ENCODE results near the gene RYR3. TPM values are rescaled to one million over a fixed set of nuclear protein-coding genes. Genes with fewer than 3 reads are reported as not detected.

Gene RYR3
- total and polyA plus RNA-seq, 2 donors (not counting 1 experiment from before 2014, with no cell fraction given): 0.17 TPM; not detected in 1

DNA sequence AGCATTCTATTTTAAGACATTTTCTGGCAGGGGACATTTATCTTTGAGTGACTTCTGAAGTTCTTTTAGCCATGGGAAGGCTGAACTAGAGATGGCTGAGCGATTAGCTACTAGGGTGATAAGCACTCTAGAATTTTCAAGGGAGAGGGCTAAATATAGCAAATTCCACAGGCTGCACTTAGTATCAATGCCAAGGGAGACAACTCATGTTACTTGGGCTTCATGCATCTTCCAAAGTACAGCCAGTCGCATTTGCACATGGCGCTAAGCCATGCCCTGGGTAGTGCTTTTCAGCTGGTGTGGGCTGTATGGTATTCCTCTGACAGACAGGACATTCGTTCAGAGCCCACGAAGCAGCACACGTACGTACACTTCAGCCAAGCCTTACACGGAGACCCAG, 69.6 kb downstream of the RYR3 start:
- H3K79me2 ChIP-seq (ENCODE audit: control insufficient read depth, insufficient read depth, low read length): no peaks in the 10 kb centered on the region
- H3K27me3 ChIP-seq (ENCODE audit: control insufficient read depth, insufficient read depth, low read length): no peaks in the 10 kb centered on the region
- H3K4me3 ChIP-seq (replicated peaks in 1 of 4; ENCODE audit: control extremely low read depth in 1 of 4, insufficient read depth in 1 of 4, low read depth in 3 of 4, low read length in 4 of 4): no peak overlapping the region
- H4K20me1 ChIP-seq (ENCODE audit: control insufficient read depth, extremely low read depth, insufficient read depth, low read length): no peaks in the 10 kb centered on the region
- no peak overlapping the region for H3K27ac ChIP-seq (ENCODE audit: insufficient read depth, low read length)
- H3K36me3 ChIP-seq (ENCODE audit: control insufficient read depth, insufficient read depth, low read length): no peaks in the 10 kb centered on the region
- no peaks in the 10 kb centered on the region for H3K9me3 ChIP-seq (ENCODE audit: control insufficient read depth, insufficient read depth, low read depth, low read length)
- H3K9ac ChIP-seq (ENCODE audit: insufficient read depth, low read length): no peak overlapping the region
- H3K4me1 ChIP-seq (ENCODE audit: control insufficient read depth, extremely low read depth, insufficient read depth, low read length): no peaks in the 10 kb centered on the region
- DNase-seq (ENCODE audit: low read depth in 2 of 2): no peak
- H3K4me2 ChIP-seq (ENCODE audit: extremely low read depth, insufficient read depth, low read length): no peak overlapping the region
- no peak overlapping the region for H2AFZ ChIP-seq (ENCODE audit: low read length)
- TF ChIP-seq, protein P1, sequence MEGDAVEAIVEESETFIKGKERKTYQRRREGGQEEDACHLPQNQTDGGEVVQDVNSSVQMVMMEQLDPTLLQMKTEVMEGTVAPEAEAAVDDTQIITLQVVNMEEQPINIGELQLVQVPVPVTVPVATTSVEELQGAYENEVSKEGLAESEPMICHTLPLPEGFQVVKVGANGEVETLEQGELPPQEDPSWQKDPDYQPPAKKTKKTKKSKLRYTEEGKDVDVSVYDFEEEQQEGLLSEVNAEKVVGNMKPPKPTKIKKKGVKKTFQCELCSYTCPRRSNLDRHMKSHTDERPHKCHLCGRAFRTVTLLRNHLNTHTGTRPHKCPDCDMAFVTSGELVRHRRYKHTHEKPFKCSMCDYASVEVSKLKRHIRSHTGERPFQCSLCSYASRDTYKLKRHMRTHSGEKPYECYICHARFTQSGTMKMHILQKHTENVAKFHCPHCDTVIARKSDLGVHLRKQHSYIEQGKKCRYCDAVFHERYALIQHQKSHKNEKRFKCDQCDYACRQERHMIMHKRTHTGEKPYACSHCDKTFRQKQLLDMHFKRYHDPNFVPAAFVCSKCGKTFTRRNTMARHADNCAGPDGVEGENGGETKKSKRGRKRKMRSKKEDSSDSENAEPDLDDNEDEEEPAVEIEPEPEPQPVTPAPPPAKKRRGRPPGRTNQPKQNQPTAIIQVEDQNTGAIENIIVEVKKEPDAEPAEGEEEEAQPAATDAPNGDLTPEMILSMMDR (conservative IDR thresholded peaks at IDR 0.05 in 1 of 2, IDR thresholded peaks at IDR 0.05 in 1 of 2; ENCODE audit: low read depth in 1 of 2, low read length in 2 of 2): no peak
- no peak for TF ChIP-seq EZH2 (IDR thresholded peaks at IDR 0.05; ENCODE audit: low read length, missing control alignments)

DNA sequence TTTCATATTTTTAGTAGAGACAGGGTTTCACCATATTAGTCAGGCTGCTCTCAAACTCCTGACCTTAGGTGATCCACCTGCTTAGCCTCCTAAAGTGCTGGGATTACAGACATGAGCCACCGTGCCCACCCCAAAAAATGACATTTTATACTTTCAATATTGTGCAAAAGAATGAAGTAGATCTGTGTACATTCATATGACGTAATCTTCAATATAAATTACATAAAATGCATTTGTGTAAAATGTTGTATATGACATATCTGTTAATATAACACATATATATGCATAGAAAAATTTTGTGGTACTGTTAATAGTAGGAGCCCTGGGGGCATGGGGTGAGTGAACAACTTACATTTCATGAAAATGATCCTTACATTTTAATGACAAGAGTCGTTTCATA, 71.7 kb downstream of the RYR3 start:
- no peak for DNase-seq (ENCODE audit: low read depth in 2 of 2)
- Histone ChIP-seq H3K9ac (ENCODE audit: insufficient read depth, low read length) (no peak overlapping the region), H2AFZ (ENCODE audit: low read length) (no peak overlapping the region), H3K9me3 (ENCODE audit: control insufficient read depth, insufficient read depth, low read depth, low read length) (no peaks in the 10 kb centered on the region), H3K4me1 (ENCODE audit: control insufficient read depth, extremely low read depth, insufficient read depth, low read length) (no peaks in the 10 kb centered on the region), H4K20me1 (ENCODE audit: control insufficient read depth, extremely low read depth, insufficient read depth, low read length) (no peaks in the 10 kb centered on the region), H3K27me3 (ENCODE audit: control insufficient read depth, insufficient read depth, low read length) (no peaks in the 10 kb centered on the region), H3K79me2 (ENCODE audit: control insufficient read depth, insufficient read depth, low read length) (no peaks in the 10 kb centered on the region), H3K4me2 (ENCODE audit: extremely low read depth, insufficient read depth, low read length) (no peak overlapping the region), H3K4me3 (replicated peaks in 1 of 4; ENCODE audit: control extremely low read depth in 1 of 4, insufficient read depth in 1 of 4, low read depth in 3 of 4, low read length in 4 of 4) (no peak overlapping the region), H3K27ac (ENCODE audit: insufficient read depth, low read length) (no peak overlapping the region), H3K36me3 (ENCODE audit: control insufficient read depth, insufficient read depth, low read length) (no peaks in the 10 kb centered on the region)
- TF ChIP-seq, protein P1 (conservative IDR thresholded peaks at IDR 0.05 in 1 of 2, IDR thresholded peaks at IDR 0.05 in 1 of 2; ENCODE audit: low read depth in 1 of 2, low read length in 2 of 2): no peak
- no peak for TF ChIP-seq EZH2 (IDR thresholded peaks at IDR 0.05; ENCODE audit: low read length, missing control alignments)

DNA sequence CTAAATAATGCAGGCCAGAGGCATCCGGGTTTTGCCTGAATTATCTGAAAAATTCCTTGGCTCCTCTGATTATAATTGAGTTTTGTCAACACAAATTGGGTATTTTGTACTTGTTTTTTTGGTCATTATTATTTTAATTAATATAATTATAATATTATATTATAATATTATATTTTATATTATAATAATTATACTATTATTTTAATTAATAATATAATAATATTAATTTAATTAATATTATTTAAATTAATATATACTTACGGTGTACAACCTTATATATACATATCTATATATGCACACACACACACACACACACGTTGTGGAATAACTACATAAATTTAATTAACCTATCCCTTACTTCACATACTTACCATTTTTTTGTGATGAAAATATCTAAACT, 73.5 kb downstream of the RYR3 start:
- Histone ChIP-seq H3K4me3 (replicated peaks in 1 of 4; ENCODE audit: control extremely low read depth in 1 of 4, insufficient read depth in 1 of 4, low read depth in 3 of 4, low read length in 4 of 4) (no peak overlapping the region), H3K27me3 (ENCODE audit: control insufficient read depth, insufficient read depth, low read length) (no peaks in the 10 kb centered on the region), H3K4me1 (ENCODE audit: control insufficient read depth, extremely low read depth, insufficient read depth, low read length) (no peaks in the 10 kb centered on the region), H3K79me2 (ENCODE audit: control insufficient read depth, insufficient read depth, low read length) (no peaks in the 10 kb centered on the region), H3K36me3 (ENCODE audit: control insufficient read depth, insufficient read depth, low read length) (no peaks in the 10 kb centered on the region), H2AFZ (ENCODE audit: low read length) (no peak overlapping the region), H3K27ac (ENCODE audit: insufficient read depth, low read length) (no peak overlapping the region), H3K9me3 (ENCODE audit: control insufficient read depth, insufficient read depth, low read depth, low read length) (no peaks in the 10 kb centered on the region), H3K4me2 (ENCODE audit: extremely low read depth, insufficient read depth, low read length) (no peak overlapping the region), H4K20me1 (ENCODE audit: control insufficient read depth, extremely low read depth, insufficient read depth, low read length) (no peaks in the 10 kb centered on the region), H3K9ac (ENCODE audit: insufficient read depth, low read length) (no peak overlapping the region)
- no peak for DNase-seq (ENCODE audit: low read depth in 2 of 2)
- no peak for TF ChIP-seq EZH2 (IDR thresholded peaks at IDR 0.05; ENCODE audit: low read length, missing control alignments)
- TF ChIP-seq, protein P1 (conservative IDR thresholded peaks at IDR 0.05 in 1 of 2, IDR thresholded peaks at IDR 0.05 in 1 of 2; ENCODE audit: low read depth in 1 of 2, low read length in 2 of 2): no peak
